Liver (tissue), 3 donors: ENCODE measurements around the gene EHD4.

Experiments
- CTCF ChIP-seq: fragments of 150-350 bp; IDR thresholded peaks from 2 replicates; pipeline ENCODE4 v1.5.1; 2017; ENCODE audit warnings: improper control_type of control experiment, low read depth, low read length; ENCODE audit not compliant: missing input control
- EGR1 ChIP-seq, 2 donors: IDR thresholded peaks; 2 replicates each; pipeline ENCODE4 v1.6.1; 2016 to 2018; ENCODE audit warnings: antibody characterized with exemption in 2 of 2, low read depth in 2 of 2
- GABPA ChIP-seq, 2 donors: IDR thresholded peaks in 1 of 2; conservative IDR thresholded peaks in 1 of 2; 2 replicates each; pipeline ENCODE4 v1.6.1; 2016; ENCODE audit warnings: antibody characterized with exemption in 2 of 2, mild to moderate bottlenecking in 1 of 2, moderate library complexity in 1 of 2
- HNF4A ChIP-seq, 2 donors: conservative IDR thresholded peaks; 2 replicates each; pipeline ENCODE4 v1.6.1; 2016; ENCODE audit warnings: antibody characterized with exemption in 2 of 2, mild to moderate bottlenecking in 2 of 2
- JUND ChIP-seq, 2 donors: IDR thresholded peaks; 2 replicates each; pipeline ENCODE4 v1.6.1; 2016; ENCODE audit warnings: antibody characterized with exemption in 2 of 2
- MAX ChIP-seq: IDR thresholded peaks from 2 replicates; pipeline ENCODE4 v1.6.1; 2016; ENCODE audit warnings: antibody characterized with exemption
- REST ChIP-seq: IDR thresholded peaks from 2 replicates; pipeline ENCODE4 v1.6.1; 2016; ENCODE audit warnings: antibody characterized with exemption, mild to moderate bottlenecking
- SP1 ChIP-seq: IDR thresholded peaks from 2 replicates; pipeline ENCODE4 v1.6.1; 2018; ENCODE audit warnings: antibody characterized with exemption, mild to moderate bottlenecking
- TAF1 ChIP-seq: conservative IDR thresholded peaks from 2 replicates; pipeline ENCODE4 v1.6.1; 2016; ENCODE audit warnings: antibody characterized with exemption, mild to moderate bottlenecking
- TF ChIP-seq, protein P1 (sequence below): IDR thresholded peaks from 2 replicates; pipeline ENCODE4 v1.6.1; 2016; ENCODE audit warnings: antibody characterized with exemption
- donor health status: healthy.
- donor health status: healthy.

DNA sequence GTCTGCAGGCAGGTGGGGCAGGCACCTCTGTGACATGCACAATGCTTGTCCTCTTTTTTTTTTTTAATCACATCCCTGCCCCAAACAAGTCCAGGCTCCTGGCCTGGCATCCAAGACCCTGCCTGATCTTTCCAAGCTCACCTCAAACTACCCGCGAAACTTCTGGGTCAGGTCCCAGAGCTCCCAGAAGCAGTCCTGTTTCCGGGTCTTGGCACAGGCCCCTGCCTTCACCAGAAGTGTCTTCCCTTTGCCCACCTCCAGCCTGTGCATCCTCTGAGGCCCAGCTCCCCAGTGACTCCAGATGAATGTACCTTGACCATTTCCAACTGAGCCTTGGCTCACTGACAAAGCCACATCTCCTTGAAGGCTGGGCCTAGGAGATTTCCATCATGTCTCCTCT, 25.5 kb upstream of the EHD4 start:
- no peak for TF ChIP-seq SP1
- TF ChIP-seq CTCF: no peak
- TF ChIP-seq HNF4A (conservative IDR thresholded peaks at IDR 0.05): no peak
- TF ChIP-seq, protein P1, sequence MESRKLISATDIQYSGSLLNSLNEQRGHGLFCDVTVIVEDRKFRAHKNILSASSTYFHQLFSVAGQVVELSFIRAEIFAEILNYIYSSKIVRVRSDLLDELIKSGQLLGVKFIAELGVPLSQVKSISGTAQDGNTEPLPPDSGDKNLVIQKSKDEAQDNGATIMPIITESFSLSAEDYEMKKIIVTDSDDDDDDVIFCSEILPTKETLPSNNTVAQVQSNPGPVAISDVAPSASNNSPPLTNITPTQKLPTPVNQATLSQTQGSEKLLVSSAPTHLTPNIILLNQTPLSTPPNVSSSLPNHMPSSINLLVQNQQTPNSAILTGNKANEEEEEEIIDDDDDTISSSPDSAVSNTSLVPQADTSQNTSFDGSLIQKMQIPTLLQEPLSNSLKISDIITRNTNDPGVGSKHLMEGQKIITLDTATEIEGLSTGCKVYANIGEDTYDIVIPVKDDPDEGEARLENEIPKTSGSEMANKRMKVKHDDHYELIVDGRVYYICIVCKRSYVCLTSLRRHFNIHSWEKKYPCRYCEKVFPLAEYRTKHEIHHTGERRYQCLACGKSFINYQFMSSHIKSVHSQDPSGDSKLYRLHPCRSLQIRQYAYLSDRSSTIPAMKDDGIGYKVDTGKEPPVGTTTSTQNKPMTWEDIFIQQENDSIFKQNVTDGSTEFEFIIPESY: no peak
- no peak for TF ChIP-seq TAF1
- no peak for TF ChIP-seq JUND (IDR thresholded peaks at IDR 0.05)
- TF ChIP-seq GABPA (IDR thresholded peaks at IDR 0.05 in 1 of 2, conservative IDR thresholded peaks at IDR 0.05 in 1 of 2): no peak
- TF ChIP-seq REST: no peak
- no peak for TF ChIP-seq EGR1 (IDR thresholded peaks at IDR 0.05; ENCODE audit: low read depth in 2 of 2)
- TF ChIP-seq MAX: no peak
